ENCODE results near the gene YIPF6. TPM values are rescaled to one million over a fixed set of nuclear protein-coding genes. Genes with fewer than 3 reads are reported as not detected.

Gene YIPF6
- total and polyA plus RNA-seq, 2 donors (not counting 3 experiments of a cell fraction or from before 2014, with no cell fraction given): 17.1 to 29.6 TPM

GRCh38 chrX:68487254-68487653 is 11.6 kb upstream of the YIPF6 start:
- intact Hi-C loops (cut with micrococcal nuclease): no loop called here
- ChIA-PET POLR2A (no interaction called here), CTCF (interaction anchor here (1.5 kb wide), 1 partner anchor 290 kb away, joined by 5 read pairs; no protein-coding TSS in a partner anchor)

More at GRCh38 chrX:68487254-68487653, 11.6 kb upstream of the YIPF6 start:
- no peak overlapping the region for H3K4me3 ChIP-seq (replicated peaks in 1 of 3; ENCODE audit: insufficient read depth in 1 of 3, low read depth in 1 of 3, low read length in 3 of 3)
- no peak overlapping the region for H2AFZ ChIP-seq (ENCODE audit: low read depth, low read length)
- no peak for FAIRE-seq
- no peak overlapping the region for H3K27ac ChIP-seq (ENCODE audit: insufficient read depth, low read depth, low read length)
- H4K20me1 ChIP-seq (replicated peaks; ENCODE audit: control insufficient read depth, extremely low read depth, insufficient read depth, low read length): no peaks in the 10 kb centered on the region
- H3K79me2 ChIP-seq (ENCODE audit: control insufficient read depth, insufficient read depth, low read length): no peaks in the 10 kb centered on the region
- H3K36me3 ChIP-seq (ENCODE audit: control insufficient read depth in 2 of 2, extremely low read depth in 1 of 2, insufficient read depth in 2 of 2, low read length in 2 of 2): no peaks in the 10 kb centered on the region
- no peak overlapping the region for H3K9ac ChIP-seq (replicated peaks; ENCODE audit: extremely low read depth, insufficient read depth, low read length)
- no peaks in the 10 kb centered on the region for H3K27me3 ChIP-seq (ENCODE audit: control insufficient read depth in 2 of 2, insufficient read depth in 2 of 2, low read length in 2 of 2)
- DNase-seq (ENCODE audit: low read depth, low spot score): no peak
- no TSS peak for BruUV-seq (replicated peaks)
- H3K4me2 ChIP-seq (ENCODE audit: insufficient read depth, low read length): no peak overlapping the region
- dilution Hi-C loops (cut with MboI; ENCODE audit: extremely low pct_ligation_motif_present, low sequenced_read_pairs): no loop called here
- no peaks in the 10 kb centered on the region for H3K4me1 ChIP-seq (ENCODE audit: control insufficient read depth, extremely low read depth, insufficient read depth, low read length)
- TF ChIP-seq, protein P1, sequence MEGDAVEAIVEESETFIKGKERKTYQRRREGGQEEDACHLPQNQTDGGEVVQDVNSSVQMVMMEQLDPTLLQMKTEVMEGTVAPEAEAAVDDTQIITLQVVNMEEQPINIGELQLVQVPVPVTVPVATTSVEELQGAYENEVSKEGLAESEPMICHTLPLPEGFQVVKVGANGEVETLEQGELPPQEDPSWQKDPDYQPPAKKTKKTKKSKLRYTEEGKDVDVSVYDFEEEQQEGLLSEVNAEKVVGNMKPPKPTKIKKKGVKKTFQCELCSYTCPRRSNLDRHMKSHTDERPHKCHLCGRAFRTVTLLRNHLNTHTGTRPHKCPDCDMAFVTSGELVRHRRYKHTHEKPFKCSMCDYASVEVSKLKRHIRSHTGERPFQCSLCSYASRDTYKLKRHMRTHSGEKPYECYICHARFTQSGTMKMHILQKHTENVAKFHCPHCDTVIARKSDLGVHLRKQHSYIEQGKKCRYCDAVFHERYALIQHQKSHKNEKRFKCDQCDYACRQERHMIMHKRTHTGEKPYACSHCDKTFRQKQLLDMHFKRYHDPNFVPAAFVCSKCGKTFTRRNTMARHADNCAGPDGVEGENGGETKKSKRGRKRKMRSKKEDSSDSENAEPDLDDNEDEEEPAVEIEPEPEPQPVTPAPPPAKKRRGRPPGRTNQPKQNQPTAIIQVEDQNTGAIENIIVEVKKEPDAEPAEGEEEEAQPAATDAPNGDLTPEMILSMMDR (IDR thresholded peaks at IDR 0.05; ENCODE audit: extremely low read depth in 1 of 2, insufficient read depth in 1 of 2, low read depth in 1 of 2, low read length in 2 of 2): no peak
- TF ChIP-seq GATA2 (IDR thresholded peaks at IDR 0.05; ENCODE audit: insufficient read depth, insufficient read length, low read depth, low read length) (no peak), MYC (IDR thresholded peaks at IDR 0.05; ENCODE audit: low read depth, low read length) (no peak), MAX (IDR thresholded peaks at IDR 0.05; ENCODE audit: insufficient read depth, insufficient read length) (no peak), EZH2 (IDR thresholded peaks at IDR 0.05; ENCODE audit: borderline replicate concordance, low read depth, low read length, severe bottlenecking) (no peak), JUN (IDR thresholded peaks at IDR 0.05; ENCODE audit: borderline replicate concordance, insufficient read depth, insufficient read length, low read depth) (no peak), FOS (IDR thresholded peaks at IDR 0.05; ENCODE audit: borderline replicate concordance, insufficient read depth, low read length) (no peak), POLR2AphosphoS5 (IDR thresholded peaks at IDR 0.05; ENCODE audit: insufficient read depth, low read depth, low read length) (no peak), POLR2A (IDR thresholded peaks at IDR 0.05; ENCODE audit: low read depth, low read length) (no peak)
- no peaks in the 10 kb centered on the region for H3K9me3 ChIP-seq (replicated peaks; ENCODE audit: control insufficient read depth, insufficient read depth, low read length)
- H3K9me1 ChIP-seq (replicated peaks; ENCODE audit: control insufficient read depth, extremely low read depth, insufficient read depth, low read length): no peaks in the 10 kb centered on the region
